Spleen (tissue), 11 donors: Measurements from ENCODE around the gene OSTF1. TPM values are rescaled to one million over a fixed set of nuclear protein-coding genes. Genes with fewer than 3 reads are reported as not detected.
A peak's percentile ranks its signal among the peaks of the same experiment; 100 is the strongest.

Experiments used
- DNase-seq: peaks from one replicate; pipeline ENCODE4 v3.0.0-alpha.2; 2020
- H3K27ac ChIP-seq, 8 donors: fragments of 200-600 bp; sonication (generic) in 7 of 8; 1 replicate in 4 of 8; 2 replicates in 4 of 8; pipeline versions ENCODE4 v1.5.0 to v1.8.0; 2016 to 2021; ENCODE audit warnings: inconsistent platforms in 4 of 8, mild to moderate bottlenecking in 4 of 8, moderate library complexity in 1 of 8
- H3K27me3 ChIP-seq, 7 donors: fragments of 200-600 bp; sonication (generic) in 6 of 7; replicated peaks in 1 of 7; 1 replicate in 4 of 7; 2 replicates in 3 of 7; pipeline versions ENCODE4 v1.5.0 to v1.8.0; 2016 to 2021; ENCODE audit warnings: inconsistent platforms in 3 of 7, mild to moderate bottlenecking in 1 of 7
- H3K36me3 ChIP-seq, 6 donors: fragments of 200-600 bp; sonication (generic) in 5 of 6; 1 replicate in 4 of 6; 2 replicates in 2 of 6; pipeline versions ENCODE4 v1.5.0 to v1.8.0; 2016 to 2021; ENCODE audit warnings: inconsistent platforms in 2 of 6
- H3K4me1 ChIP-seq, 6 donors: fragments of 200-600 bp; sonication (generic) in 5 of 6; 1 replicate in 3 of 6; 2 replicates in 3 of 6; pipeline versions ENCODE4 v1.5.0 to v1.8.0; 2016 to 2021; ENCODE audit warnings: inconsistent platforms in 3 of 6
- H3K4me3 ChIP-seq, 8 donors: fragments of 200-600 bp; sonication (generic) in 7 of 8; 1 replicate in 4 of 8; 2 replicates in 4 of 8; pipeline versions ENCODE4 v1.5.0 to v1.8.0; 2016 to 2021; ENCODE audit warnings: inconsistent platforms in 4 of 8, mild to moderate bottlenecking in 4 of 8, moderate library complexity in 2 of 8
- H3K9me3 ChIP-seq, 8 donors: fragments of 200-600 bp; sonication (generic) in 7 of 8; 1 replicate in 4 of 8; 2 replicates in 4 of 8; pipeline versions ENCODE4 v1.5.0 to v1.8.0; 2016 to 2021; ENCODE audit warnings: inconsistent platforms in 4 of 8
- POLR2A ChIP-seq, 3 donors: fragments of 450-650 bp; IDR thresholded peaks; one replicate each; pipeline ENCODE4 v1.5.1; 2017; ENCODE audit warnings: antibody characterized with exemption in 3 of 3, mild to moderate bottlenecking in 1 of 3
- POLR2AphosphoS5 ChIP-seq, 3 donors: sonication (generic); formaldehyde crosslinking; IDR thresholded peaks; one replicate each; pipeline ENCODE4 v1.5.1; 2017; ENCODE audit warnings: antibody characterized with exemption in 3 of 3
- WGBS, 5 donors: extraction: QIAGEN DNeasy Blood & Tissue Kit in 3 of 5; methylation state at CpG; one replicate each; pipeline versions ENCODE4 v1.1.5 to v1.1.7; 2013 to 2018; 5-methylcytosine and 5-hydroxymethylcytosine counted together
- intact Hi-C: fragments of 100-400 bp; cut with DNase I; formaldehyde crosslinking; loops from one replicate; pipeline ENCODE4 v1.15.0; 2023; ENCODE audit warnings: low total_unique reads
- polyA plus RNA-seq, 3 donors: library from polyadenylated mRNA; stranded (reverse); fragments of 200-250 nt; gene quantifications; one replicate each; pipeline ENCODE4 v1.2.1, GENCODE V29; 2013
- total RNA-seq, 7 donors: library from RNA; depleted of rRNA in 3 of 7; stranded (reverse); fragments of >200 nt in 3 of 7; fragmentation: NEBNext Ultra II Directional in 4 of 7; extraction: Animal tissue kit (Norgen Biotek cat#: 25700) in 4 of 7; gene quantifications; one replicate each; pipeline versions ENCODE4 v1.1.0 to v1.2.1, GENCODE V29; 2016 to 2021
- TF ChIP-seq, protein P1 (sequence below), 11 experiments: fragments of 200-600 bp in 7 of 11; fragments of 450-650 bp in 4 of 11; sonication (generic) in 4 of 11; IDR thresholded peaks in 8 of 11; conservative IDR thresholded peaks in 3 of 11; 1 replicate in 7 of 11; 2 replicates in 4 of 11; pipeline versions ENCODE4 v1.4.0 to v1.8.0; 2016 to 2021; ENCODE audit warnings: antibody characterized with exemption in 11 of 11, inconsistent platforms in 4 of 11, mild to moderate bottlenecking in 1 of 11
- donor health status: healthy with polysubstance abuse.
- donor health status: DM: no; HTN: no; CAD: no; lungs with moderate emphysema.
- donor health status: DM: no; HTN: no; CAD: no.
- donor health status: Bipolar disorder and iron deficiency.
- donor health status: healthy.
- donor health status: DM: no; HTN: no; CAD: no.
- donor health status: DM: yes; HTN: yes; CAD: no.

Gene OSTF1
- total and polyA plus RNA-seq, 10 donors, result 58.4 to 123 (median 100) TPM

GRCh38 chr9:75109210-75109839 lies 21.0 kb downstream of the OSTF1 start:
- peaks cover 30 to 100% (median 93%) of the 10 kb centered on the region in 6 donors for H3K4me1 ChIP-seq
- no peaks in the 10 kb centered on the region for H3K9me3 ChIP-seq
- intact Hi-C loops, result no loop called here
- TF ChIP-seq, protein P1, sequence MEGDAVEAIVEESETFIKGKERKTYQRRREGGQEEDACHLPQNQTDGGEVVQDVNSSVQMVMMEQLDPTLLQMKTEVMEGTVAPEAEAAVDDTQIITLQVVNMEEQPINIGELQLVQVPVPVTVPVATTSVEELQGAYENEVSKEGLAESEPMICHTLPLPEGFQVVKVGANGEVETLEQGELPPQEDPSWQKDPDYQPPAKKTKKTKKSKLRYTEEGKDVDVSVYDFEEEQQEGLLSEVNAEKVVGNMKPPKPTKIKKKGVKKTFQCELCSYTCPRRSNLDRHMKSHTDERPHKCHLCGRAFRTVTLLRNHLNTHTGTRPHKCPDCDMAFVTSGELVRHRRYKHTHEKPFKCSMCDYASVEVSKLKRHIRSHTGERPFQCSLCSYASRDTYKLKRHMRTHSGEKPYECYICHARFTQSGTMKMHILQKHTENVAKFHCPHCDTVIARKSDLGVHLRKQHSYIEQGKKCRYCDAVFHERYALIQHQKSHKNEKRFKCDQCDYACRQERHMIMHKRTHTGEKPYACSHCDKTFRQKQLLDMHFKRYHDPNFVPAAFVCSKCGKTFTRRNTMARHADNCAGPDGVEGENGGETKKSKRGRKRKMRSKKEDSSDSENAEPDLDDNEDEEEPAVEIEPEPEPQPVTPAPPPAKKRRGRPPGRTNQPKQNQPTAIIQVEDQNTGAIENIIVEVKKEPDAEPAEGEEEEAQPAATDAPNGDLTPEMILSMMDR (IDR thresholded peaks at IDR 0.05 in 8 of 11, conservative IDR thresholded peaks at IDR 0.05 in 3 of 11), result no peak
- DNase-seq, result no peak
- no peaks in the 10 kb centered on the region for H3K36me3 ChIP-seq
- peak overlapping the region in 1 of 8 donors; percentile 12 for H3K4me3 ChIP-seq
- H3K27ac ChIP-seq, result peak overlapping the region in 7 of 8 donors; percentile 74 to 88 (median 79)
- H3K27me3 ChIP-seq, result no peaks in the 10 kb centered on the region
- 88 to 95% (median 93%) methylated on average over 7 of the region's 7 CpGs for WGBS, 5 donors

DNA sequence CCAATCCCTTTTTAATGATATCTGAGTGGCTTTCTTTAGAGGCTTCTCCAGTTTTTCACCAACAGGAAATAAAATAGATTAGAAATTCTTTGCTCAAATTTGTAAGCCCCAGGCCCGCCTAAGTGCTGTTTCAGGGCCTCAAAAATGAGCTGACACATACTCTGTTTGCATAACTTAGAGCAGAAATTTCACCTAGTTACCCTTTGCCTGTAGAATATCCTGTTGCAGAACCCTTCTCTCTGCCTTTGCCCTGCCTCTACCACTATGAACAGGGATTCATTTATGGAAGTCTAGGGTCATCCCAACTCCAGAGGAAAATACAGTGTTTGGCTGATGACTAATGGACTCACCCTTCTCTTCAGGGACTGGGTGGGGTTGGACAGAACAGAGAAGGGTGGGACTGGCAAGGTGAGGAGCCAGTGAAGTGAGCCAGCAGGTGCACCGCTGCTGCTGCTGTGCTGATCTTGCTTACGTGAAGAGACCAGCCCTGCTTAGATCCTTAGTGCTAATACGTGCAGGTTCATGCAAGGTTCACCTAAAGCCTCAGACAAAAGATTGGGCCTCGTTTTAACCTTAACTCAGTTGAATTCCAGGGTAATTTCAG lies 22.8 kb downstream of the OSTF1 start:
- no peaks in the 10 kb centered on the region for H3K36me3 ChIP-seq
- intact Hi-C loops, result no loop called here
- H3K9me3 ChIP-seq, result no peaks in the 10 kb centered on the region
- TF ChIP-seq, protein P1 (IDR thresholded peaks at IDR 0.05 in 8 of 11, conservative IDR thresholded peaks at IDR 0.05 in 3 of 11), result no peak
- WGBS, 5 donors, result 54 to 84% (median 73%) methylated on average over 5 of the region's 5 CpGs
- no peak for DNase-seq
- H3K27me3 ChIP-seq, result no peaks in the 10 kb centered on the region
- H3K4me1 ChIP-seq, result peaks cover 19 to 100% (median 81%) of the 10 kb centered on the region in 6 donors
- peak overlapping the region in 7 of 8 donors; percentile 33 to 88 (median 79) for H3K27ac ChIP-seq
- H3K4me3 ChIP-seq, result peak overlapping the region in 1 of 8 donors; percentile 5

- Histone ChIP-seq H3K4me1 (peaks cover 16 to 100% (median 80%) of the 10 kb centered on the region in 6 donors), H3K36me3 (peaks cover 0 to 7% (median 3%) of the 10 kb centered on the region in 6 donors), H3K27ac (peak overlapping the region in 4 of 8 donors; percentile 33 to 88 (median 84)), H3K9me3 (no peaks in the 10 kb centered on the region), H3K27me3 (no peaks in the 10 kb centered on the region), H3K4me3 (no peak overlapping the region)
- no peak for TF ChIP-seq POLR2AphosphoS5 (IDR thresholded peaks at IDR 0.05)
- no peak for TF ChIP-seq POLR2A (IDR thresholded peaks at IDR 0.05)
- TF ChIP-seq, protein P1 (IDR thresholded peaks at IDR 0.05 in 8 of 11, conservative IDR thresholded peaks at IDR 0.05 in 3 of 11), result no peak
- WGBS, 5 donors, result 50 to 71% (median 64%) methylated on average over 4 of the region's 4 CpGs
- intact Hi-C loops, result no loop called here
- DNase-seq, result no peak
Observed at GRCh38 chr9:75112789-75113188, 24.5 kb downstream of the OSTF1 start.

DNA sequence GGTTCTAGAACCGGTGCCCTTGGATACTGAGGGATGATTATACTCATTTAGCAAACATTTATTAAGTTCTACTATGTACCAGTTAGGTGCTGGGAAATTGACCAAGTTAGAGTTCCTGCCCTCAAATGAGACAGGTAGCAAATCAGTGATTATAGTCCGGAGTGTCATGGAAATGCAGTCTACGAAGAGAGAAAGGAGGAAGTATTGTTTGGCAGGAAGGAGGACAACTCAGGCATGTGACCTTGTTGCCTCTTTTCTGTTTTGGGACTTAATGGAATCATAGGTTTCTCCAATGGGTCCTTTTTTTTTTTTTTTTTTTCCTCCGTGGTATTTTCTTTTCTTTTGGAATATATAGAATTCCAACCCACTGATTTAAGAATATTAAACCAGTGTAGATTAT lies 28.0 kb downstream of the OSTF1 start:
- intact Hi-C loops, result no loop called here
- Histone ChIP-seq H3K4me3 (no peak overlapping the region), H3K27ac (peak overlapping the region in 3 of 8 donors; percentile 19 to 43 (median 19)), H3K4me1 (peaks cover 13 to 99% (median 54%) of the 10 kb centered on the region in 6 donors), H3K27me3 (no peaks in the 10 kb centered on the region), H3K36me3 (peaks cover 0 to 42% (median 29%) of the 10 kb centered on the region in 6 donors), H3K9me3 (no peaks in the 10 kb centered on the region)
- DNase-seq, result no peak
- 50 to 63% (median 55%) methylated on average over 4 of the region's 4 CpGs for WGBS, 5 donors
- TF ChIP-seq POLR2AphosphoS5 (IDR thresholded peaks at IDR 0.05), result no peak
- TF ChIP-seq, protein P1 (IDR thresholded peaks at IDR 0.05 in 8 of 11, conservative IDR thresholded peaks at IDR 0.05 in 3 of 11), result no peak
- TF ChIP-seq POLR2A (IDR thresholded peaks at IDR 0.05), result no peak
